Left forelimb (tissue), 1 donor: Measurements from ENCODE around the gene PSMG4.
A peak's percentile ranks its signal among the peaks of the same experiment; 100 is the strongest.

Source experiments
- DNase-seq: peaks from one replicate; pipeline ENCODE4 v3.0.0-alpha.2; 2018; ENCODE audit warnings: low spot score

The PSMG4 gene

GRCh38 chr6:3310703-3311102 lies 52.0 kb downstream of the PSMG4 start:
- no peak for DNase-seq

- peak; percentile 11 for DNase-seq
Observed at GRCh38 chr6:3311826-3312225, 53.1 kb downstream of the PSMG4 start.

GRCh38 chr6:3312604-3313231 lies 54.0 kb downstream of the PSMG4 start:
- peak; percentile 58 for DNase-seq

DNA sequence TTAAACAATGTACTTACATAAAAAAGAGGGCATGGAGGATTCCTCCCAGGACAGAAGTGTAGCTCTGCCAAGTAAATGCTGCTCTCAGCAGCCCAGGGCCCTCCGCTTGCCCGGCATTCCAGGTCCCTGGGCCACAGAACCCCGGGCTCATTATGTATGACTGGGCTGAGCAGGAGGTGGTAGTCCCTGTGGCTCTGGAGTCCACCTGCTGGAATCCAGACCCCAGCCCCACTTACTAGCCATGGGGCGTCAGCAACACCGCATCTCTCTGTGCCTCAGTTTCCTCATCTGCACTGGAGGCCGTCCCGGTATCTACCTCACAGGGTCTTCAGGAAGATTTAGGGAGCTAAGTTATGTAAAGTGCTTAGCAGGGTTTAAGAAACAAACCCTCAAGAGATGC lies 55.4 kb downstream of the PSMG4 start:
- peak; percentile 34 for DNase-seq

- DNase-seq, result peak; percentile 37
Observed at GRCh38 chr6:3314621-3315467, 56.1 kb downstream of the PSMG4 start.

GRCh38 chr6:3315841-3316240 lies 57.1 kb downstream of the PSMG4 start:
- peak; percentile 31 for DNase-seq

DNA sequence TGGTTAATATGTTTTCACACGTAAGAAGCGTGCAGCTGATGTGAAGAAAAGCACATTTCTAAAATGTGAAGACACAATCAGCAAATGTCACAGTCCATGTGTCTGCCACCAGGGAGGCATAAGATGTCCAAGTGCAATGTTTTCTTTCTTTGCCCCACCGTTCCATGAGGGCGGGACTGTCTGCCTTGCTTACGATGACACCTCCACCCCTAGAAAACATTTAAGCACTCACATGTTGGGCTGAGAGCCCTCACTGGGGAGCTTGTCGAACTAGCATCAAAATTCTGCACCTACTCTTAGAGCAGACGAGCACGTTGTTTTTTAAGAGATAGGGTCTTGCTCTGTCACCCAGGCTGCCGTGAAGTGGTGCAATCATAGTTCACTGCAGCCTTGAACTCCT lies 57.6 kb downstream of the PSMG4 start:
- DNase-seq, result peak; percentile 53

GRCh38 chr6:3316818-3317217 lies 58.1 kb downstream of the PSMG4 start:
- no peak for DNase-seq
